Stimulated activated CD8-positive, alpha-beta memory T cell treated with anti-CD3 and anti-CD28 coated beads, Interleukin-4, amount 100 ng/mL, for 1 hour (primary cell): Measurements from ENCODE around the gene RPS24.

Source experiments
- DNase-seq, 2 donors: peaks; one replicate each; pipeline ENCODE4 v3.0.0-alpha.2; 2020; ENCODE audit warnings: low read depth in 2 of 2, low spot score in 1 of 2

Gene RPS24

DNA sequence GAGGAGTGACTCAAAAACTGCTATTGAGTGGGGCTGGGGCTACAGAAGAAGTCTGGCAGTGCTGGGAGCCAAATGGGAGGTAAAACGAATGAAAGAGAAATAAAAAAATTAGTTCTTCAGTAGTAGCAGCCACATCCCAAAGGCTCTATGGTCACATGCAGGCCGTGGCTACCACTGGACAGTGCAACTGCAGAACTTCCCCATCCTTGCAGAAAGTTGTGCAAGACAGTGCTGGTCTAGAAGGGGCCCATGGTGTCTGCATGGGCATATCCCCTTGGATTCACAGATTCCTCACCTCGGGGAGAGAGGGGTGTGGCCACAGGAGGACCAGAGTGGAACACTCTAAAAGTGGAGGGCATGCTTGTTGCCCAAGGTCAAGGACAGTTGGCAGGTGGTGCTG is 47.6 kb downstream of the RPS24 start:
- DNase-seq = no peak

DNA sequence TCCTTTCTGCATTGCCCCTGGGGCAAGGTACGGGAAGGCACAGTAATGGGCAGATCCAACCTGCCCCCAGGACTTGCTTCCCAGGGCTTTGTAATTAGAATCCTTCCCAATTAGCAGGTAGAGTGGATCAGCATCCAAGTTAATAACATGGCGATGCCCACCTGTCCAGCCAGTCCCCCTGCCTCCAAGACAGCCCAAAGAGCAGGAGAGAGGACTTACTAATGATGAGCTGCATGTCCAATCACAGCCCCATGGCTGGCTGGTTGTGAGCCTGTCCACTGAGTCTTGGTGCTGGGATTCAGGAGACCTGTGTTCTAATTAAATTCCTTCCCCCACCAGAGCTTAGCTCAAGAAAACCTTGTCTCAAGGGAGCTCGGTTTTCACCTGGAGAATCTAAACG is 49.0 kb downstream of the RPS24 start:
- no peak for DNase-seq
